Measurements from ENCODE around the gene C11orf65.

Gene C11orf65

DNA sequence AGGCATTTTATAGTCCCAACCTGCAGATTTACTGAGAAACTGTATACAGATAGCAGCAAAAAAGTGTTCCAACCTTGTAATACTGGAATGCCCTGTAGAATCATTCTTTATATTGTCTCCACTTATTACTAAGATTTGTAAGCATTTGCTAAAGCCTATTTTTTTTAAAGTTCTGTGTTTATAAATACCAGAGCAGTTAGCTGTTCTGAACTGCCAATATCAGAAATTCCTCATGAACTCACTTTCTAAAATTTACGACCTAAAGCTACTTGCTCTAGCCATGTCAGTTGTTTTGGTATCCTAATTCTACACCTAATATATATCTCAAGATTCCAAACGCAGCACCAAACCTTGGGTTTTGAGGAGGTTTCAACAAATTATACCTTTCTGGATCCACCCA, 103.2 kb downstream of the C11orf65 start:
- no peak for DNase-seq

DNA sequence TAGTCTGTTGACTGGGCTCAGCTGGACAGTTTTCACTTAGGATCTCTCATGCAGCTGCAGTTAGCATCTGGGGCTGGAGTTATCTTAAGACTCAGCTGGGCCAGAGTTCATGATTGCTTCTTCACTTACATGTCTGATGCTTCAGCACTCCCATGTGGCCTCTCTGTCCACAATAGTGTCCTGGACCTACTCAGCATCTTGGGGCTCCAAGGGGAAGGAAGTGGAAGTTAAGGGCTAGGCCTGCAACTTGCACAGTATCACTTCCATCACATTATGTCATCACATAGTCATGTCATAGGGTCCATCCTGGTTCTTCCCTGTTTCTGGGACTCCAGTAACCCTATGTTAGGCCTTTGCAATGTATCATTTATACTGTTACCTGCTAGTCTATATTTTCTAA, 115.9 kb downstream of the C11orf65 start:
- no peak for DNase-seq

DNA sequence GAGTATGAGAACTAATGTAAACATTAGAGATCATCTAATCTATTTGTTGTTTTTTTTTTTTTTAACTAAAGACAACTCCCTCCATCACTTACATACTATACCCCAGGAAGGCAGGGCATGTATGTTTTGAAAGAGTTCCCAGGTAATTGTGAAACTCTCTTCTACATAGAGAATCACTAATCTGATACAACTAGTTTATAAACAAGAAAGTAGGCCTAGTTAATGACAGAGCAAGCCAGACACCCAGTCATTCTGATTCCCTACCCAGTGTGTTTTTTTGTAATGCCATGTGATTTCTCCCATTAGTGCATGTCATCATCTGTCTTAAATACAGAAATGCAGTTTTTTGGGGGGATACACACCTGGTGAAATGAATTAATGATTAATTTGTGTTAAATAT, 120.9 kb downstream of the C11orf65 start:
- DNase-seq = no peak

- DNase-seq = peak; percentile 14
These were observed 121.6 kb downstream of the C11orf65 start for GRCh38 chr11:108345767-108346166.

DNA sequence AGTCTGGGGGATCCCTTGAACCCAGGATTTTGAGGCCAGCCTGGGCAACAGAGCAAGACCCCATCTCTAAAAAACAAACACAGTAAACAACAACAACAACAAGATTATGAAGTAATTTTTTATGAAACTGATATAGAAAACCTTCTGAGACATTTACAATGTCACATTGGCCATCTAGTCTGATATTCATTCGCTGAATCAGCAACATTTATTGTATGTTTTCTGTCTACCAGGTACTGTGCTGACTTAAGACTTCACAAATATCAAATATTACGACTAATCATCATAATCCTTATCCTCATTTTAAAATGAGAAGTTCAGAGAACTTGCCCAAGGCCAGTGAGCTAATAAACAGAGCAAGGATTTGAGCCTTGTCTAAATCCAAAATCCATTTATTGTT, 123.6 kb downstream of the C11orf65 start:
- no peak for DNase-seq

DNA sequence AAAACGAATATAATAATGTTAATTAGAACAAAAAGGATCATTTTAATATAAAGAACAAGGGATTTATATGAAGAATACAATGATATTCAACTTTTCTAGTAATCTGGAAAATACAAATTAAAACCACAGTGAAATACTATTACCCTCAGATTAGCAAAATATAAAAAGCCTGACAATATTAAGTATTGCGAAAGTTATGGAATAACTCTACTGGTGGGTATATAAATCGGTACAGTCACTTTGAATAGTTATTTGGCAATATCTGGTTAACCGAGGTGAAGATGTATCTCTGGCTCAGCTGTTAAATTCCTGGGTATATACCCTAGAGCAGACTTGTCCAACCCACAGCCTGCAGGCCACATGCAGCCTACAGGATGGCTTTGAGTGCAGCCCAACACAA, 125.7 kb downstream of the C11orf65 start:
- DNase-seq = no peak

DNA sequence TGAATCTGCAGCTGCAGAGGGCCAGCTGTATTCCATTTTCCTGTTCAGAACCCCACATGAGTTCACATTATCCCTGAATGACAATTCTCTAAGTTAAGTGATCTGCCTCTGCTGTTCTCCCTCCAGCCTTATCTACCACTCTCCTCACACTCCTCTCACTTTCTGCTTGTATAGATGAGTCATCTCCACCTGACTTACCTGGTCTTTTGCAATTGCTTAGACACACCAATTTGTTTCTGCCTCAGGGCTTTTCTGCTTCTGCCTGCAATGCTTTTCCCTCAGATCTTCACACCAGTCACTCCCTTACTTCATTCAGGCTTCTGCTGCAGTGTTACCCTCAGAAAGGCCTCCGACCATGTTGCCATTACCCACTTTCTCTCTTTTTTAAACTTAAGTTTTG, 126.4 kb downstream of the C11orf65 start:
- no peak for DNase-seq

GRCh38 chr11:108338750-108339149, 128.6 kb downstream of the C11orf65 start:
- no peak for DNase-seq

GRCh38 chr11:108333403-108333899, 133.9 kb downstream of the C11orf65 start:
- no peak for DNase-seq
